ENCODE measurements around the gene CSRP3.
"Not testable (repeated sequence)": the region's sequence is repeated elsewhere in the genome, so short reads cannot be mapped to it uniquely, and the experiment has no call there.

CSRP3 gene

GRCh38 chr11:19185036-19185435 is 16.7 kb downstream of the CSRP3 start:
- DNase-seq, result no peak

GRCh38 chr11:19183646-19184045 is 18.1 kb downstream of the CSRP3 start:
- no peak for DNase-seq

- DNase-seq, result no peak
These were observed 20.1 kb downstream of the CSRP3 start for GRCh38 chr11:19181531-19182261.

- DNase-seq, result no peak
These were observed 25.1 kb downstream of the CSRP3 start for GRCh38 chr11:19176629-19177186.

GRCh38 chr11:19173964-19174638 is 27.7 kb downstream of the CSRP3 start:
- no peak for DNase-seq

- DNase-seq, result no peak
These were observed 28.6 kb downstream of the CSRP3 start for GRCh38 chr11:19173004-19173689.

GRCh38 chr11:19168090-19168489 is 33.7 kb downstream of the CSRP3 start:
- no peak for DNase-seq

GRCh38 chr11:19164881-19165280 is 36.9 kb downstream of the CSRP3 start:
- DNase-seq, result no peak

GRCh38 chr11:19164230-19164855 is 37.4 kb downstream of the CSRP3 start:
- DNase-seq, result no peak

GRCh38 chr11:19163617-19164016 is 38.2 kb downstream of the CSRP3 start:
- no peak for DNase-seq

GRCh38 chr11:19162951-19163505 is 38.8 kb downstream of the CSRP3 start:
- no peak for DNase-seq

GRCh38 chr11:19161651-19162050 is 40.1 kb downstream of the CSRP3 start:
- DNase-seq, result no peak

- no peak for DNase-seq
These were observed 40.9 kb downstream of the CSRP3 start for GRCh38 chr11:19160847-19161246.

GRCh38 chr11:19156892-19157291 is 44.9 kb downstream of the CSRP3 start:
- DNase-seq, result no peak

GRCh38 chr11:19145319-19145718 is 56.5 kb downstream of the CSRP3 start:
- no peak for DNase-seq

GRCh38 chr11:19136884-19137283 is 64.9 kb downstream of the CSRP3 start:
- DNase-seq, result not testable (repeated sequence)

GRCh38 chr11:19134004-19134403 is 67.8 kb downstream of the CSRP3 start:
- DNase-seq, result no peak
